ENCODE measurements around the gene CTXND2. TPM values are rescaled to one million over a fixed set of nuclear protein-coding genes. Genes with fewer than 3 reads are reported as not detected.
"Not testable (repeated sequence)": the region's sequence is repeated elsewhere in the genome, so short reads cannot be mapped to it uniquely, and the experiment has no call there.

The CTXND2 gene
- not detected in 2 replicates for polyA plus RNA-seq (2012; rRNA removed)
- not detected in 2 replicates for polyA plus RNA-seq (2012; cell fraction: cytosol; rRNA removed)
- not detected in 2 replicates for polyA plus RNA-seq (2012; cell fraction: nucleus; rRNA removed)

- ChIA-PET CTCF (interaction anchor here (0.6 to 1.6 kb wide), 2 partner anchors 10 to 35 kb away, joined by 3 to 8 read pairs; no protein-coding TSS in a partner anchor), POLR2A (no interaction called here)
- Histone ChIP-seq H2AFZ (ENCODE audit: low read depth) (no peak within 1 kb of the TSS), H3F3A (replicated peaks; ENCODE audit: insufficient read depth) (no peaks in the 10 kb centered on the region), H3K4me2 (no peak within 1 kb of the TSS), H4K20me1 (ENCODE audit: insufficient read depth) (no peaks in the 10 kb centered on the region), H3K4me3 (ENCODE audit: low read depth in 2 of 2, low read length in 1 of 2) (no peak within 1 kb of the TSS), H3K9me2 (no peaks in the 10 kb centered on the region), H3K27ac (ENCODE audit: low read depth in 2 of 2, low read length in 1 of 2) (no peak within 1 kb of the TSS), H3K36me3 (replicated peaks in 1 of 2; ENCODE audit: control insufficient read depth in 1 of 2, insufficient read depth in 2 of 2, low read length in 1 of 2) (no peaks in the 10 kb centered on the region), H3K9me3 (no peaks in the 10 kb centered on the region), H3K9ac (no peak within 1 kb of the TSS), H3K79me2 (ENCODE audit: insufficient read depth) (no peaks in the 10 kb centered on the region), H3K4me1 (ENCODE audit: control insufficient read depth in 1 of 2, insufficient read depth in 2 of 2, low read depth in 1 of 2, low read length in 1 of 2) (no peaks in the 10 kb centered on the region), H3K27me3 (ENCODE audit: insufficient read depth) (no peaks in the 10 kb centered on the region)
- TF ChIP-seq TEAD4 (IDR thresholded peaks at IDR 0.05; ENCODE audit: borderline replicate concordance, insufficient read depth), result no peak
- TF ChIP-seq ZBTB33 (IDR thresholded peaks at IDR 0.05; ENCODE audit: borderline replicate concordance, low read depth), result no peak
- no peak for TF ChIP-seq SIN3A (IDR thresholded peaks at IDR 0.05; ENCODE audit: borderline replicate concordance, low read depth, low read length)
- TF ChIP-seq RCOR1 (IDR thresholded peaks at IDR 0.05; ENCODE audit: low read length), result no peak
- no peak for TF ChIP-seq NFIC (IDR thresholded peaks at IDR 0.05; ENCODE audit: borderline replicate concordance)
- no peak for TF ChIP-seq MEF2A (IDR thresholded peaks at IDR 0.05; ENCODE audit: borderline replicate concordance, low read depth)
- TF ChIP-seq CHD2 (IDR thresholded peaks at IDR 0.05; ENCODE audit: low read length, partially characterized antibody), result no peak
- TF ChIP-seq EZH2phosphoT487 (IDR thresholded peaks at IDR 0.05; ENCODE audit: borderline replicate concordance, low read depth), result no peak
- TF ChIP-seq YY1 (IDR thresholded peaks at IDR 0.05; ENCODE audit: low read depth), result no peak
- no peak for TF ChIP-seq ELF1 (IDR thresholded peaks at IDR 0.05)
- no peak for TF ChIP-seq POLR2AphosphoS5 (IDR thresholded peaks at IDR 0.05; ENCODE audit: low read depth, low read length)
- TF ChIP-seq FOXM1 (IDR thresholded peaks at IDR 0.05; ENCODE audit: low read depth), result no peak
- no peak for TF ChIP-seq GATA2 (CRISPR knock-in tag; IDR thresholded peaks at IDR 0.05)
- TF ChIP-seq JUND (IDR thresholded peaks at IDR 0.05), result no peak
- no peak for TF ChIP-seq CTCF (IDR thresholded peaks at IDR 0.05)
- TF ChIP-seq PBX3 (IDR thresholded peaks at IDR 0.05), result no peak
- TF ChIP-seq TCF12 (IDR thresholded peaks at IDR 0.05), result no peak
- 36% methylated on average over 3 of the region's 3 CpGs for WGBS (ENCODE audit: low lambda C conversion rate)
- no peak for DNase-seq
Observed at GRCh38 chr1:150887018-150887417, at the start of gene CTXND2. Gene CTXND2 (plus strand): TSS chr1:150887136. CDS start chr1:150912315, 25,179 bp downstream.

GRCh38 chr1:150840850-150841249, 46.1 kb upstream of the CTXND2 start:
- H3K4me1 ChIP-seq (ENCODE audit: control insufficient read depth in 1 of 2, insufficient read depth in 2 of 2, low read depth in 1 of 2, low read length in 1 of 2); H3K27ac ChIP-seq (ENCODE audit: low read depth in 2 of 2, low read length in 1 of 2); H3K4me3 ChIP-seq (ENCODE audit: low read depth in 2 of 2, low read length in 1 of 2); H3K9me2 ChIP-seq; POLR2A ChIA-PET; H4K20me1 ChIP-seq (ENCODE audit: insufficient read depth); H3K27me3 ChIP-seq (ENCODE audit: insufficient read depth); H3K9ac ChIP-seq; H3F3A ChIP-seq (replicated peaks; ENCODE audit: insufficient read depth); DNase-seq; H2AFZ ChIP-seq (ENCODE audit: low read depth); H3K9me3 ChIP-seq; H3K4me2 ChIP-seq; H3K79me2 ChIP-seq (ENCODE audit: insufficient read depth): not testable (repeated sequence)
- WGBS (ENCODE audit: low lambda C conversion rate), result 99% methylated on average over 11 of the region's 11 CpGs
- H3K36me3 ChIP-seq (replicated peaks in 1 of 2; ENCODE audit: control insufficient read depth in 1 of 2, insufficient read depth in 2 of 2, low read length in 1 of 2), result peaks cover 24 to 42% of the 10 kb centered on the region in 2 experiments
- CTCF ChIA-PET, result interaction anchor here (1.8 kb wide), 1 partner anchor 280 kb away, joined by 4 read pairs; no protein-coding TSS in a partner anchor
